Activated CD8-positive, alpha-beta memory T cell treated with anti-CD3 and anti-CD28 coated beads, Interleukin-2, amount 50 U/mL, for 48 hours (primary cell): Measurements from ENCODE around the gene WDR53.
"Not testable (repeated sequence)": the region's sequence is repeated elsewhere in the genome, so short reads cannot be mapped to it uniquely, and the experiment has no call there.

Source experiments
- DNase-seq: peaks from one replicate; pipeline ENCODE4 v3.0.0-alpha.2; 2020

WDR53 gene

DNA sequence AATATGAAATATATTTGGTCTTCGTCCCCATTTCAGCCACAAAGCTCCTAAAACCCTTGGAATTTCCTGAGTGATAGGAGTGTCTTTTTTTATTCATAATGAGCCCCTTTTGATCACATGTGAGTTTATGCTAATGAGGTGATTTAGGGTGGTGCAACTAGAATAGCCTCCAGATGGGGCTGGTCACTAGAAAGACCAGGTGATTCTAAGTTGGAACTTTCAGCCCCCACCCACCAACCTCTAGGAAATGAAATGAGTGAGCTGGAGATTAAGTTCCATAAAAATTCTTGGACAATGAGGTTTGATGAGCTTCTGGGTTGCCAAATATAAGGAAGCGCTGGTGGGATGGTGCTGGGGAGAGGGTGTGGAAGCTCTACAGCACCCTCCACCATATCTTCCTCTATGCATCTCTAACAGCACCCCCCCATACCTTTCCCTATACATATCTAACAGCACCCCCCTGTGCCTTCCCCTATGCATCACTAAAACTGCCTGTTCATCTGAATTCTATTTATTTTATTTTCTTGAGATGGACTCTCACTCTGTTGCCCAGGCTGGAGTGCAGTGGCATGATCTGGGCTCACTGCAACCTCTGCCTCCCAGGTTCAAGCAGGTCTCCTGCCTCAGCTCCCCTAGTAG, 51.1 kb downstream of the WDR53 start:
- DNase-seq: no peak

DNA sequence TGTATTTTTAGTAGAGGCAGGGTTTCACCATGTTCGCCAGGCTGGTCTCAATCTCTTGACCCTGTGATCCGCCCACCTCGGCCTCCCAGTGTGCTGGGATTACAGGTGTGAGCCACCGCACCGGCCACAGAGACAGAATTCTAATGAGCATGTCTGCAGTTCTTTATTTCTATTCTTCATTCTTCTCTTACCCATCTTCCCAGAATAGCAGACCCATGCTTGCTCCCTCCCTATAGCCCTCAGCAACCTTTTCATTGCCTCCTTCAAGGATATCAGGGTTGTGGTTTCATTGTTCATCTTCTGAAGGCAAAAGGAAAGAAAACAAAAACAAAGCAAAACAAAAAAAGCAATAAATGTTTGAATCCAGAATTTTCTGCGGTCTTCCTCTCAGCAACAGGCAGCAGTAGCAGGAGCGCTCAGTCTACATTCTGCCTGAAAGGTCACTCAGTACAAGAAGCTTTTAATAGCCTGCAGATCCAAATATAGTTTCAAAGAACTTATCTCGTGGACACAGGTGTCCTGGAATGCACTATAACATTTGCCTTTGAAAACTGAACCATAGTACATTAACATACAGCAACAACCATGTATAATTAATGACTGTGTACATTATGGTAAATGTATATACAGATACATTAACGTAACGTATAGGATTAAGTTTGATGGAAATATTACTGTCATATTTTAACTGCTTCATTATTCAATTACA, 53.3 kb downstream of the WDR53 start, which contains the start of gene SMCO1:
Gene SMCO1, minus strand, starts transcription at position 434 of the 709 bp plus-strand sequence. Its CDS starts 137 bp downstream, at position 297.
- DNase-seq: no peak

DNA sequence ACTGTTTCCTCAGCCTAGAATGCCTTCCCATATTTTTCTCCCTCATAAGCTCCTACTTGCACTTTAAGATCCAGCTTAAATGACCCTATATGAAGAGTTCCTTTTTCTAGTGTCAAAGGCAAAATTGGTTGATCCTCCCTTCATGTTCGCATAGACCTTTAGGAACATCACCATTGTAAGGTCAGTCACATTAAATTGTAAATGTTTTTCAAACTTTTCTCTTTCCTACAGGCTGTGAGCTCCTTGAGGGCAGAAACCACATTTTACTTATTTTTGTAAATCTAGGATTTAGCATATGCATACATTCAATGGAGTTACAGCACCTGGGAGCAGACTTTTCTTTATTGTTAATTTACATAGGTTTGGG, 54.0 kb downstream of the WDR53 start:
- DNase-seq: no peak

DNA sequence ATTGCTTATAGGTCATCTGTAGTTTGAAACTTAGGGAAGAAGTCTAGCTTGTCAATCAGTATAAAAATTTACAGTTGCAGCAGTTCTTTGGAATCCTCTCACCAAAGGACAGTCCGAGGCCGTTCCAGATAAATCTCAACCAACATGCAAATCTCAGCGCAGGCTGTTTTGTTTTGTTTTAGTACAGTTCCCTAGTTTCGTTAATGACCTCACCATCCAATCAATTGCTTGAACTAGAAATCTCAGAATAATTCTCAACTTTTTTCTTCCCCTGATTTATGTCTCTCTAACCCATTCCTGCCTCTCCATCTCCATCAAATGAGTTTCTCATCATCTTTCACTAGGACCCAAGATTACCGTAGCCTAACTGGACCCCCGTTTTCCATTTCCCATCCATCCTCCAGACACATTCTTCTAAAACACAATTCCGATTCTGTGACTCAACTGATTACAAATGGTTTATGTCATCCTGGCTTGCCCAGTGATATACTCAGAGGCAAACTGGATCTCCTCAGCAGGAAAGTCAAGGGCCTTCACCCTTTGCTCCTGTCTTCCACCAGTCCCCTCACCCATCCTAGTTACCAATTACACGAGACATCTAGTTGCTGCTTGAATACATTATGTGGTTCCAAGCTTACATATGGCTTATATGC, 54.5 kb downstream of the WDR53 start:
- no peak for DNase-seq

DNA sequence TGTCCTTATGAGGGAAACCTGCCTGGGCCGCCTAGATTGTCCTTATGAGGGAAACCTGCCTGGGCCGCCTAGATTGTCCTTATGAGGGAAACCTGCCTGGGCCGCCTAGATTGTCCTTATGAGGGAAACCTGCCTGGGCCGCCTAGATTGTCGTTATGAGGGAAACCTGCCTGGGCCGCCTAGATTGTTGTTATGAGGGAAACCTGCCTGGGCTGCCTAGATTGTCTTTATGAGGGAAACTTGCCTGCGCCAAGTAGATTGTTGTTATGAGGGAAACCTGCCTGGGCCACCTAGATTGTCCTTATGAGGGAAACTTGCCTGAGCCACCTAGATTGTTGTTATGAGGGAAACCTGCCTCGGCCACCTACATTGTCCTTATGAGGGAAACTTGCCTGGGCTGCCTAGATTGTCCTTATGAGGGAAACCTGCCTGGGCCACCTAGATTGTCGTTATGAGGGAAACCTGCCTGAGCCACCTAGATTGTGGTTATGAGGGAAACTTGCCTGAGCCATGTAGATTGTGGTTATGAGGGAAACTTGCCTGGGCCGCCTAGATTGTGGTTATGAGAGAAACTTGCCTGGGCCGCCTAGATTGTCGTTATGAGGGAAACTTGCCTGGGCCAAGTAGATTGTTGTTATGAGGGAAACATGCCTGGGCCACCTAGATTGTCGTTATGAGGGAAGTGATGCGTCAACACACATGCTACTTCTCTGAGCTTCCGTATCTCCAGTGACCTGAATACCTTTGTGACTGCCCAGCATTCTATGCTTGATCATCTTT, 56.5 kb downstream of the WDR53 start:
- DNase-seq: not testable (repeated sequence)

DNA sequence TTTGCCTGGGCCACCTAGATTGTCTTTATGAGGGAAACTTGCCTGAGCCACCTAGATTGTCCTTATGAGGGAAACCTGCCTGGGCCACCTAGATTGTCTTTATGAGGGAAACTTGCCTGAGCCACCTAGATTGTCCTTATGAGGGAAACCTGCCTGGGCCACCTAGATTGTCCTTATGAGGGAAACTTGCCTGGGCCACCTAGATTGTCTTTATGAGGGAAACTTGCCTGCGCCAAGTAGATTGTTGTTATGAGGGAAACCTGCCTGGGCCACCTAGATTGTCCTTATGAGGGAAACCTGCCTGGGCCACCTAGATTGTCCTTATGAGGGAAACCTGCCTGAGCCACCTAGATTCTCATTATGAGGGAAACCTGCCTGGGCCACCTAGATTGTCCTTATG, 57.2 kb downstream of the WDR53 start:
- DNase-seq: not testable (repeated sequence)

DNA sequence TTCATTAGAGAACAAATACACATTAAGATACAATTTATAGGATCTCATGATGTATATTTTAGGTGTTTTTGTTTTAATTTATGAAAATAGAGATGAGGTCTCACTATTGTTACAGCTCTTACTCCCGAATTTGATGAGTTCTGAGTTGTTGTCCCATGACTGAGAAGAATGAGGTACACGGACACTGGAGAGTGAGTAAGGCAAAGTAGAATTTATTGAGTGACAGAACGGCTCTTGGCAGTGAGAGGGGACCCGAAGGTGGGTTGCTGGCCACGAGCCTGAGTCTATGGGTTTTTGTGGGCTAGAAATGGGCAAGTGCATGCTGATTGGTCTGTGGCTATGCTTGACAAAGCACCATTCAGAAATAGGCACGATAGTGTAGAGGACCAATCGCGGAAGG, 61.7 kb downstream of the WDR53 start:
- no peak for DNase-seq

DNA sequence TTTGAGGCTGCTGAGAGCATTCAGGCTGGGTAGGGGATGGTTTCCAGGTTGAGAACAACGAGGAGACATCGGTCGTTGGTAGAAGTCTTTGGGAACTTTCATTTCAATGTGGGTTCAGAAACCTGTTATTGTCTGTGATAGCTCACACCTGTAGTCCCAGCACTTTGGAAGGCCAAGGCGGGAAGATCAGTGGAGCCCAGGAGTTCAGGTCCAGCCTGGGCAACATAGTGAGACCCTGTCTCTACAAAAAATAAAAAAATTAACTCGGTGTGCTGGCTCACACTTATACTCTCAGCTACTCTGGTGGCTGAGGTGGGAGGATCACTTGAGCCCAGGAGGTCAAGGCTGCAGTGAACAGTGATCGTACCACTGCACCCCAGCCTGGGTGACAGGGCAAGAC, 63.8 kb downstream of the WDR53 start:
- no peak for DNase-seq
